CD4-positive, alpha-beta T cell treated with Interleukin-6 at 100 ng/mL for 8 hours (primary cell): ENCODE measurements around the gene PRR18.

Source experiments
- DNase-seq: peaks from one replicate; pipeline ENCODE4 v3.0.0-alpha.2; 2020; ENCODE audit warnings: mixed read lengths, low spot score

PRR18 gene

GRCh38 chr6:166275714-166276166 is 32.5 kb downstream of the PRR18 start:
- peak; percentile 75 for DNase-seq

GRCh38 chr6:166274739-166275370 is 33.3 kb downstream of the PRR18 start:
- no peak for DNase-seq

- no peak for DNase-seq
Observed at GRCh38 chr6:166274163-166274562, 34.0 kb downstream of the PRR18 start.

- DNase-seq = no peak
Observed at GRCh38 chr6:166271376-166271765, 36.8 kb downstream of the PRR18 start.

- no peak for DNase-seq
Observed at GRCh38 chr6:166270706-166271375, 37.4 kb downstream of the PRR18 start.

GRCh38 chr6:166269301-166270039 is 38.7 kb downstream of the PRR18 start:
- DNase-seq = no peak

GRCh38 chr6:166268431-166268830 is 39.8 kb downstream of the PRR18 start:
- DNase-seq = no peak

GRCh38 chr6:166267526-166267925 is 40.7 kb downstream of the PRR18 start:
- DNase-seq = no peak

GRCh38 chr6:166266336-166266735 is 41.9 kb downstream of the PRR18 start:
- no peak for DNase-seq

- no peak for DNase-seq
Observed at GRCh38 chr6:166262743-166263515, 45.3 kb downstream of the PRR18 start.

- DNase-seq = no peak
Observed at GRCh38 chr6:166259296-166259977, 48.8 kb downstream of the PRR18 start.

- peak; percentile 53 for DNase-seq
Observed at GRCh38 chr6:166258854-166259276, 49.3 kb downstream of the PRR18 start.

GRCh38 chr6:166257911-166258318 is 50.3 kb downstream of the PRR18 start:
- peak; percentile 56 for DNase-seq
